Activated B cell treated with CpG ODN at 0.5 μM for 24 hours (primary cell): ENCODE measurements around the gene ENGASE. TPM values are rescaled to one million over a fixed set of nuclear protein-coding genes. Genes with fewer than 3 reads are reported as not detected.

Experiments
- ATAC-seq: fragments of 200-7000 bp; cut with Tn5 transposase; one replicate; pipeline ENCODE4 v1.10.0; 2021; ENCODE audit warnings: low read depth, mild to moderate bottlenecking, moderate library complexity
- CTCF ChIA-PET: fragments of 350-600 bp; sonication (Branson Sonifier 250); formaldehyde crosslinking; loops from one replicate; lab custom pipeline; 2021; ENCODE audit warnings: antibody characterized with exemption; lab: Charles Lee
- POLR2A ChIA-PET: fragments of 350-600 bp; sonication (Branson Sonifier 250); formaldehyde crosslinking; loops from one replicate; lab custom pipeline; 2021; ENCODE audit warnings: antibody characterized with exemption; lab: Charles Lee
- DNase-seq: peaks from one replicate; pipeline ENCODE4 v3.0.0; 2022
- H3K27ac Mint-ChIP-seq: one replicate; pipeline ENCODE4 v1.8.0; 2020; ENCODE audit warnings: mixed read lengths
- H3K27me3 Mint-ChIP-seq: one replicate; pipeline ENCODE4 v1.8.0; 2021; ENCODE audit warnings: mixed read lengths
- H3K36me3 Mint-ChIP-seq: one replicate; pipeline ENCODE4 v1.8.0; 2021; ENCODE audit warnings: low read depth, mixed read lengths
- H3K4me1 Mint-ChIP-seq: one replicate; pipeline ENCODE4 v1.8.0; 2021; ENCODE audit warnings: mixed read lengths
- H3K4me3 Mint-ChIP-seq: one replicate; pipeline ENCODE4 v1.8.0; 2020; ENCODE audit warnings: mild to moderate bottlenecking, mixed read lengths
- H3K9me3 Mint-ChIP-seq: one replicate; pipeline ENCODE4 v1.8.0; 2020; ENCODE audit warnings: mixed read lengths
- intact Hi-C: fragments of 100-400 bp; cut with micrococcal nuclease; formaldehyde crosslinking; loops from one replicate; pipeline ENCODE4 v1.15.1; 2024
- total RNA-seq: library from RNA; stranded (reverse); gene quantifications from 2 replicates; pipeline ENCODE4 v1.2.3, GENCODE V29; 2022
- TF ChIP-seq, protein P1 (sequence below): fragments of 200-600 bp; IDR thresholded peaks from one replicate; pipeline ENCODE4 v1.8.0; 2022; ENCODE audit warnings: antibody characterized with exemption, mild to moderate bottlenecking

ENGASE gene
- total RNA-seq, 1 donor from 2014 or later = 60.1 TPM

DNA sequence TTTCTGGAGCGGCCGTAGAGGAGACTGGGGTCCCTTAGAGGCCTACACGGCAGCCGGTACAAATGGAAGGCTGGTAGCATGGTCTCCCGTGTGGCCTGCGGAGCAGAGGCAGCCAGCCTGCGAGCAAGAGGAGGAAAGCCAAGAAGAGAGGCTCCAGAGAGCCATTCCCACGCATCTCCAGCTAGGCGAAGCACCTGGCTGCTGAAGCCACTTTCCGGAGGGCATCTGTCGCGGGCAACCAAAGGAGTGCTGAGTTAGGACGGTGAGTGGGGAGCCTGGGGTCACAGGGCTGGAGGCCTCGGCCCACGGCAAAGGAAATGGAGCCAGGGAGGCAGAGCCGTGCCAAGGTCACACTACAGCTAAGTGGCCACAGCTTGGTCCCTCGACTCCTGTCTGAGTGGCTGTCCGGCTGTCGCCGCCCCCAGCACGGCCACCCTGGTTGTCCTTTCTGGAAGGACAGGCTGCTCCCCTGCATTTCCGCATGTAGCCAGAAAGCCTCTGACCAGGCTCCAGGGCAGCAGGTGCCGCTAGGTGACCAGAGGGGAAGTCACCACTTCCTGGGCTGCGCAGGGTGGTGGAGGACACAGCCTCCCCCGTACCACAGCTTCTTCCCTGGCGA is 33.7 kb downstream of the ENGASE start:
- peaks cover 9% of the 10 kb centered on the region for H3K27me3 Mint-ChIP-seq
- H3K9me3 Mint-ChIP-seq = no peaks in the 10 kb centered on the region
- ATAC-seq (no peak), DNase-seq (no peak)
- H3K27ac Mint-ChIP-seq = no peak overlapping the region
- no peaks in the 10 kb centered on the region for H3K4me1 Mint-ChIP-seq
- intact Hi-C loops = no loop called here
- H3K36me3 Mint-ChIP-seq = no peaks in the 10 kb centered on the region
- TF ChIP-seq, protein P1, sequence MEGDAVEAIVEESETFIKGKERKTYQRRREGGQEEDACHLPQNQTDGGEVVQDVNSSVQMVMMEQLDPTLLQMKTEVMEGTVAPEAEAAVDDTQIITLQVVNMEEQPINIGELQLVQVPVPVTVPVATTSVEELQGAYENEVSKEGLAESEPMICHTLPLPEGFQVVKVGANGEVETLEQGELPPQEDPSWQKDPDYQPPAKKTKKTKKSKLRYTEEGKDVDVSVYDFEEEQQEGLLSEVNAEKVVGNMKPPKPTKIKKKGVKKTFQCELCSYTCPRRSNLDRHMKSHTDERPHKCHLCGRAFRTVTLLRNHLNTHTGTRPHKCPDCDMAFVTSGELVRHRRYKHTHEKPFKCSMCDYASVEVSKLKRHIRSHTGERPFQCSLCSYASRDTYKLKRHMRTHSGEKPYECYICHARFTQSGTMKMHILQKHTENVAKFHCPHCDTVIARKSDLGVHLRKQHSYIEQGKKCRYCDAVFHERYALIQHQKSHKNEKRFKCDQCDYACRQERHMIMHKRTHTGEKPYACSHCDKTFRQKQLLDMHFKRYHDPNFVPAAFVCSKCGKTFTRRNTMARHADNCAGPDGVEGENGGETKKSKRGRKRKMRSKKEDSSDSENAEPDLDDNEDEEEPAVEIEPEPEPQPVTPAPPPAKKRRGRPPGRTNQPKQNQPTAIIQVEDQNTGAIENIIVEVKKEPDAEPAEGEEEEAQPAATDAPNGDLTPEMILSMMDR = no peak
- H3K4me3 Mint-ChIP-seq = no peak overlapping the region
- POLR2A ChIA-PET = no interaction called here
- CTCF ChIA-PET = no interaction called here

DNA sequence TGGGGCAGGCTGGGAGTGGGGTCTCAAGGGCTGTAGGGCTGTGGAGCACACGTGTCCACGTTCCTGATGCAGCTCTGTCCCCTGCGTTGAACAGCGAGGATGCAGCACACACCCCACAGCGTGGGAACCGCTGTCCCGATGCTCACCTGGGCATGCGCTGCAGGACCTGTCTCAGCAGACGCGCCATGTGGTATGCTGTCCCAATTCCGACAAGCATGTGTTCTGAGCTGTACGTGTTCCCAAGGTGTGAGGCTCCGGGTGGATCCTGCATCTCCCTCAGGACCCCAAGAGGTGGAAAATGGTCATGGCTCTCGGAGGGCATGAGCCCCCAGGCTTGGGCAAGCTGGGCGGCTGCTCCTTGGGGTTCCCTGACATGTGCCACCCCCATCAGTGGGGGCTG is 34.2 kb downstream of the ENGASE start:
- TF ChIP-seq, protein P1 = no peak
- intact Hi-C loops = no loop called here
- no peak overlapping the region for H3K27ac Mint-ChIP-seq
- peaks cover 9% of the 10 kb centered on the region for H3K27me3 Mint-ChIP-seq
- H3K9me3 Mint-ChIP-seq = no peaks in the 10 kb centered on the region
- ATAC-seq (no peak), DNase-seq (no peak)
- CTCF ChIA-PET = no interaction called here
- H3K36me3 Mint-ChIP-seq = no peaks in the 10 kb centered on the region
- POLR2A ChIA-PET = no interaction called here
- no peaks in the 10 kb centered on the region for H3K4me1 Mint-ChIP-seq
- H3K4me3 Mint-ChIP-seq = no peak overlapping the region

DNA sequence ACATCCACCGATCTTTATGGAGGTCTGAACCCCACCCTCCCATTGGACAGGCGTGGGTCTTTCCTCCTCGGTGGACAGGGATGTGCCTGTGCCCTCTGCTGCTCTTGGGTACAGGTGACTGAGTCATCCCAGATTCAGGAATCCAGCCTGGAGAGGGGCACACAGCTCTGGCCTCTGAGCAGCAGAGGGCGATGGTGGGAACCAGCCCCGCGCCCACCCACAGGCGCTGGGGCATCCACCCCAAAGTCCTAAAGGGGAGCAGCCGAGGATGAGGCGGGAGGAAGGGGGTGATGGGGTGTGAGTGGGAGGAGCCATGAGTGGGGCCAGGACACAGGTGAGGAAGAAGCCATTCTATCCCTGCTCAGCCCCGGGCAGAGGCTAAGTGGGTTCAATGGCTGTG is 35.0 kb downstream of the ENGASE start:
- intact Hi-C loops = no loop called here
- Mint-ChIP-seq H3K27me3 (peaks cover 9% of the 10 kb centered on the region), H3K9me3 (no peaks in the 10 kb centered on the region), H3K4me1 (no peaks in the 10 kb centered on the region), H3K36me3 (no peaks in the 10 kb centered on the region), H3K4me3 (no peak overlapping the region), H3K27ac (no peak overlapping the region)
- DNase-seq = no peak
- POLR2A ChIA-PET = no interaction called here
- CTCF ChIA-PET = no interaction called here
- no peak for ATAC-seq
- TF ChIP-seq, protein P1 = no peak

DNA sequence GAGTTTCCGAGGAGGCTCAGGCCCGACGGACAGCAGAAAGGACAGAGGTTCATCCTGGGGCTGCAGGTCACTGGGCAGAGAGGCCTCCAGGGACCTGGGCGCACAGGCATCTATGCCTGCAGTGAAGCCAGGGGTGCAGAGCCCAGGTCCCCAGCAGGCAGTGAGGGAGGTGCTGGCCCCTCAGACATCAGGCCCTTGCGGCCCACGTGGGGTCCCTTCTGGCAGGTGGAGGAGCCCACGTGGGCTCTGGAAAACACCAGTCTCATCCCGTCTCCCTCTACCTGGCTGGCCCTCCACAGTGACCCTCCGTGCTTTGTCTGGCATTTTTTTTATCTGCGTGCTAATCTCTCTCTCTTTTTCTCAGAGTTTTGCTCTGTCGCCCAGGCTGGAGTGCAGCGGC is 36.5 kb downstream of the ENGASE start:
- Mint-ChIP-seq H3K36me3 (no peaks in the 10 kb centered on the region), H3K27ac (no peak overlapping the region), H3K4me1 (no peaks in the 10 kb centered on the region), H3K4me3 (no peak overlapping the region), H3K9me3 (no peaks in the 10 kb centered on the region), H3K27me3 (peaks cover 7% of the 10 kb centered on the region)
- TF ChIP-seq, protein P1 = no peak
- DNase-seq (no peak), ATAC-seq (no peak)
- POLR2A ChIA-PET = interaction anchor here (0.5 kb wide), 1 partner anchor 18 kb away, joined by 5 read pairs; no protein-coding TSS in a partner anchor
- CTCF ChIA-PET = no interaction called here
- intact Hi-C loops = no loop called here

DNA sequence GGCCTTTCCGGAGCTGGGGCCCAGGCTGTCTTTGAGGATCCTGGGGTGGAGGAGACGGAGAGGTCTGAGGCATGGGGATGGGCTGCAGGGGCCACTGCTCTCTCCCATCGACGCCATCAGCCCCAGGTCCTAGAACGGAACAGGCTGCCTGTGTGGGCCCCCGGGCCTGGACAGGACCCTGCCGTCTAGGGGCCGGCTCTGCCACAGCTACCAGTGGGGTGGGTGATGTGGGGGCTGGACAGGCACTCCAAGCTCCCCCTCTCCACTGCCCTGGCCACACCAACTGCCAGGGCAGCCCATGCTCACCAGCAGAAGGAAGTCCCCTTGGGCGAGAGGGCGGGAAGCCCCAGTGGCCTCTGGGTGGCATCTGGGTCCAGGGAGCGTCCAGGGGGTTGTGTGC is 37.8 kb downstream of the ENGASE start:
- POLR2A ChIA-PET = no interaction called here
- Mint-ChIP-seq H3K27ac (no peak overlapping the region), H3K36me3 (no peaks in the 10 kb centered on the region), H3K9me3 (no peaks in the 10 kb centered on the region), H3K4me3 (no peak overlapping the region), H3K27me3 (peaks cover 9% of the 10 kb centered on the region), H3K4me1 (no peaks in the 10 kb centered on the region)
- DNase-seq (no peak), ATAC-seq (no peak)
- TF ChIP-seq, protein P1 = no peak
- CTCF ChIA-PET = no interaction called here
- intact Hi-C loops = no loop called here
